HCT116 (cell line): ENCODE data around the gene ST7.

ENCODE experiments used
- CEBPB ChIP-seq: IDR thresholded peaks from 2 replicates; pipeline ENCODE4 v1.6.1; 2012; ENCODE audit warnings: low read depth
- CTCF ChIP-seq, 3 experiments: fragments of 200-600 bp in 1 of 3; sonication (generic) in 1 of 3; IDR thresholded peaks in 2 of 3; conservative IDR thresholded peaks in 1 of 3; 2 replicates each; pipeline ENCODE4 v1.5.1; 2012 to 2017; ENCODE audit warnings: low read depth in 2 of 3, low read length in 2 of 3, antibody characterized with exemption in 1 of 3, borderline replicate concordance in 1 of 3, control low read depth in 1 of 3, mild to moderate bottlenecking in 1 of 3, mixed read lengths in 1 of 3, mixed run types in 1 of 3, moderate library complexity in 1 of 3; ENCODE audit not compliant: insufficient read depth in 1 of 3
- EGR1 ChIP-seq: IDR thresholded peaks from 2 replicates; pipeline ENCODE4 v1.6.1; 2012; ENCODE audit warnings: low read depth
- ELF1 ChIP-seq: IDR thresholded peaks from 2 replicates; pipeline ENCODE4 v1.6.1; 2012; ENCODE audit warnings: low read depth, borderline replicate concordance
- EZH2 ChIP-seq: fragments of 200-600 bp; sonication (generic); IDR thresholded peaks from 2 replicates; pipeline ENCODE4 v1.6.1; 2017; ENCODE audit warnings: antibody characterized with exemption, mixed run types
- EZH2phosphoT487 ChIP-seq: fragments of 200-600 bp; IDR thresholded peaks from 2 replicates; pipeline ENCODE4 v1.6.1; 2018; ENCODE audit warnings: antibody characterized with exemption, borderline replicate concordance
- FOSL1 ChIP-seq: IDR thresholded peaks from 2 replicates; pipeline ENCODE4 v1.6.1; 2012; ENCODE audit warnings: low read depth
- MAX ChIP-seq: IDR thresholded peaks from 2 replicates; pipeline ENCODE4 v1.6.1; 2012
- POLR2A ChIP-seq: IDR thresholded peaks from 2 replicates; pipeline ENCODE4 v1.7.0; 2011; ENCODE audit warnings: borderline replicate concordance; ENCODE audit not compliant: insufficient read depth, insufficient read length; ENCODE audit errors: extremely low read depth
- POLR2AphosphoS5 ChIP-seq: IDR thresholded peaks from 2 replicates; pipeline ENCODE4 v1.6.1; 2011; ENCODE audit warnings: mild to moderate bottlenecking, low read depth, low read length, moderate library complexity
- RAD21 ChIP-seq: IDR thresholded peaks from 2 replicates; pipeline ENCODE4 v1.6.1; 2012; ENCODE audit warnings: low read depth, mild to moderate bottlenecking
- REST ChIP-seq: IDR thresholded peaks from 2 replicates; pipeline ENCODE4 v1.6.1; 2012; ENCODE audit warnings: low read depth
- SP1 ChIP-seq: IDR thresholded peaks from 2 replicates; pipeline ENCODE4 v1.6.1; 2012; ENCODE audit warnings: low read depth
- YY1 ChIP-seq: IDR thresholded peaks from 2 replicates; pipeline ENCODE4 v1.6.1; 2011; ENCODE audit warnings: low read length, low read depth, moderate library complexity, mild to moderate bottlenecking; ENCODE audit not compliant: insufficient replicate concordance; ENCODE audit errors: extremely low read depth

GRCh38 chr7:117020591-117020973 lies 67.3 kb downstream of the ST7 start:
- TF ChIP-seq MAX (no peak), CTCF (IDR thresholded peaks at IDR 0.05 in 2 of 3, conservative IDR thresholded peaks at IDR 0.05 in 1 of 3; ENCODE audit: borderline replicate concordance in 1 of 3, insufficient read depth in 1 of 3, low read depth in 2 of 3, low read length in 2 of 3) (no peak), EGR1 (no peak), YY1 (no peak), SP1 (no peak), POLR2A (no peak), POLR2AphosphoS5 (no peak), EZH2 (no peak), REST (no peak), CEBPB (no peak), ELF1 (no peak), EZH2phosphoT487 (no peak), FOSL1 (no peak), RAD21 (no peak)
